ENCODE data around the gene INHBA.

INHBA gene

DNA sequence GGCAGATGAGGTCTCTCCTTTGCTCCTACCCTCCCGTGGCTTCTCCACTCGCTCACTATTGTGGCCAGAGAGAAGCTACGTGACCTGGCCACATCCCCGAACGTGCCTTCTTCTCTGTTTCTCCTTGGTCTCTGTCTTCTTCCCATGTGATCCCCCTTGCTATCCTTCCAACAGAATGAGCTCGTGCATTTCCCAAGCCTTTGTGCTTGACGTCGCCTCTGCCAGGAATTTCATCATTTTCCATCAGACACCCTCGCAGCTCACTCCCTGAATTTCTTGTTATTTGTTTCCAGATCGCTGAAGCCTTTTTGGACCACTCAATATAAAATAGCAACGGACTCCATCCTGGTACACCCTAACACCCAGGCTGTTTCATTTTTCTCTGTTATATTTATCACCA, 13.8 kb upstream of the INHBA start:
- Histone ChIP-seq H3K36me3 (ENCODE audit: control insufficient read depth in 5 of 5, insufficient read depth in 5 of 5, low read length in 5 of 5) (no peaks in the 10 kb centered on the region), H3K4me1 (ENCODE audit: control insufficient read depth in 5 of 5, insufficient read depth in 5 of 5, low read length in 5 of 5) (peaks cover 0 to 2% (median 0%) of the 10 kb centered on the region in 5 donors), H3K9me3 (ENCODE audit: control insufficient read depth in 5 of 5, low read length in 5 of 5) (no peaks in the 10 kb centered on the region), H3K27me3 (ENCODE audit: control insufficient read depth in 5 of 5, insufficient read depth in 4 of 5, low read length in 5 of 5) (peaks cover 0 to 3% (median 0%) of the 10 kb centered on the region in 5 donors), H3K27ac (ENCODE audit: low read depth, low read length) (no peak overlapping the region), H3K4me3 (ENCODE audit: low read depth in 1 of 5, low read length in 5 of 5) (no peak overlapping the region), H3K9ac (ENCODE audit: low read length in 5 of 5) (no peak overlapping the region)

- Histone ChIP-seq H3K4me3 (ENCODE audit: low read depth in 1 of 5, low read length in 5 of 5) (no peak overlapping the region), H3K9me3 (ENCODE audit: control insufficient read depth in 5 of 5, low read length in 5 of 5) (no peaks in the 10 kb centered on the region), H3K4me1 (ENCODE audit: control insufficient read depth in 5 of 5, insufficient read depth in 5 of 5, low read length in 5 of 5) (peaks cover 0 to 2% (median 0%) of the 10 kb centered on the region in 5 donors), H3K27me3 (ENCODE audit: control insufficient read depth in 5 of 5, insufficient read depth in 4 of 5, low read length in 5 of 5) (peaks cover 0 to 3% (median 0%) of the 10 kb centered on the region in 5 donors), H3K27ac (ENCODE audit: low read depth, low read length) (no peak overlapping the region), H3K36me3 (ENCODE audit: control insufficient read depth in 5 of 5, insufficient read depth in 5 of 5, low read length in 5 of 5) (no peaks in the 10 kb centered on the region), H3K9ac (ENCODE audit: low read length in 5 of 5) (no peak overlapping the region)
Measured at GRCh38 chr7:41715000-41715399, 12.1 kb upstream of the INHBA start.

GRCh38 chr7:41711283-41712064, 8.6 kb upstream of the INHBA start:
- peaks cover 0 to 3% (median 0%) of the 10 kb centered on the region in 5 donors for H3K27me3 ChIP-seq (ENCODE audit: control insufficient read depth in 5 of 5, insufficient read depth in 4 of 5, low read length in 5 of 5)
- H3K4me3 ChIP-seq (ENCODE audit: low read depth in 1 of 5, low read length in 5 of 5): no peak overlapping the region
- no peak overlapping the region for H3K27ac ChIP-seq (ENCODE audit: low read depth, low read length)
- no peaks in the 10 kb centered on the region for H3K36me3 ChIP-seq (ENCODE audit: control insufficient read depth in 5 of 5, insufficient read depth in 5 of 5, low read length in 5 of 5)
- H3K4me1 ChIP-seq (ENCODE audit: control insufficient read depth in 5 of 5, insufficient read depth in 5 of 5, low read length in 5 of 5): no peaks in the 10 kb centered on the region
- no peak overlapping the region for H3K9ac ChIP-seq (ENCODE audit: low read length in 5 of 5)
- H3K9me3 ChIP-seq (ENCODE audit: control insufficient read depth in 5 of 5, low read length in 5 of 5): no peaks in the 10 kb centered on the region

GRCh38 chr7:41710838-41711237, 7.9 kb upstream of the INHBA start:
- no peaks in the 10 kb centered on the region for H3K36me3 ChIP-seq (ENCODE audit: control insufficient read depth in 5 of 5, insufficient read depth in 5 of 5, low read length in 5 of 5)
- no peak overlapping the region for H3K4me3 ChIP-seq (ENCODE audit: low read depth in 1 of 5, low read length in 5 of 5)
- H3K27ac ChIP-seq (ENCODE audit: low read depth, low read length): no peak overlapping the region
- H3K9ac ChIP-seq (ENCODE audit: low read length in 5 of 5): no peak overlapping the region
- no peaks in the 10 kb centered on the region for H3K9me3 ChIP-seq (ENCODE audit: control insufficient read depth in 5 of 5, low read length in 5 of 5)
- peaks cover 0 to 3% (median 0%) of the 10 kb centered on the region in 5 donors for H3K27me3 ChIP-seq (ENCODE audit: control insufficient read depth in 5 of 5, insufficient read depth in 4 of 5, low read length in 5 of 5)
- peaks cover 0 to 4% (median 2%) of the 10 kb centered on the region in 5 donors for H3K4me1 ChIP-seq (ENCODE audit: control insufficient read depth in 5 of 5, insufficient read depth in 5 of 5, low read length in 5 of 5)

GRCh38 chr7:41709621-41710020, 6.7 kb upstream of the INHBA start:
- Histone ChIP-seq H3K9me3 (ENCODE audit: control insufficient read depth in 5 of 5, low read length in 5 of 5) (no peaks in the 10 kb centered on the region), H3K27me3 (ENCODE audit: control insufficient read depth in 5 of 5, insufficient read depth in 4 of 5, low read length in 5 of 5) (peaks cover 0 to 2% (median 0%) of the 10 kb centered on the region in 5 donors), H3K36me3 (ENCODE audit: control insufficient read depth in 5 of 5, insufficient read depth in 5 of 5, low read length in 5 of 5) (no peaks in the 10 kb centered on the region), H3K27ac (ENCODE audit: low read depth, low read length) (no peak overlapping the region), H3K9ac (ENCODE audit: low read length in 5 of 5) (no peak overlapping the region), H3K4me1 (ENCODE audit: control insufficient read depth in 5 of 5, insufficient read depth in 5 of 5, low read length in 5 of 5) (peaks cover 0 to 16% (median 14%) of the 10 kb centered on the region in 5 donors), H3K4me3 (ENCODE audit: low read depth in 1 of 5, low read length in 5 of 5) (no peak overlapping the region)

DNA sequence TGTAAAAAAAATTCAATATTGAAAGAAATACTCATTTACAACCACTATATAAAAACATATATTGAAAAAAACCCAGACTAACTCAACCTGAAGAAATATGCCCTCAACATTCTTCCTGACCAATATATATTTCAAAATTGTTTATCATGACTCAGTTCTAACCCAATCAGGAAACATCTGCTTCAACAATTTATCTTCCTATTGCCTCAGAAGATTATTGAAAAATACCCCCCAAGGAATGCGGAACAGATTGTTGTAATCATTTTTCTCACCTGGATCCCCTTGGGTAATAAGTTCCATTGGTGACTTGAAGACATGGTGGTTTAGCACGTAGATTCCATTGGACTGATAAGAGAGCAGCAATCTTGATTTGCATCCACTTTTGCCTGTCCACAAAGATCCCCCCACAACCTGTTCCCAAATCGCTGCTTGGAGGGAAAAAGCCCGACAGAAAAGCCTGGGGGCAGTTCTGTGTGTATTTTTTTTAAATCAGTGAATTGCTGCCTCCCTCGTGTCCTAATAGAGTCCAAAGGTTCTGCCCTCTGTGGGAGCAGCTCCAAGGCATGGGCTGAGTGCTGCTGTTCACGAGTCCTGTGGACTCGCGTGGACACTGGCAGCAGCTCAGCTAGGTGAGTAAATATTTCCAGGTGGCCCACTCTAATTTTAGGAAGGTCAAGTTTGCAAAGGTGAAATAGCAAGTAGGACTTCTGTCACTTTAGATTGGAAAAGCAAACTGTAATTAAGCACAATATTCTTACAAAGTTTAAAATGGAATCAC, 5.9 kb upstream of the INHBA start:
- no peak overlapping the region for H3K4me3 ChIP-seq (ENCODE audit: low read depth in 1 of 5, low read length in 5 of 5)
- peaks cover 0 to 2% (median 0%) of the 10 kb centered on the region in 5 donors for H3K27me3 ChIP-seq (ENCODE audit: control insufficient read depth in 5 of 5, insufficient read depth in 4 of 5, low read length in 5 of 5)
- no peaks in the 10 kb centered on the region for H3K9me3 ChIP-seq (ENCODE audit: control insufficient read depth in 5 of 5, low read length in 5 of 5)
- peaks cover 0 to 16% (median 14%) of the 10 kb centered on the region in 5 donors for H3K4me1 ChIP-seq (ENCODE audit: control insufficient read depth in 5 of 5, insufficient read depth in 5 of 5, low read length in 5 of 5)
- H3K27ac ChIP-seq (ENCODE audit: low read depth, low read length): no peak overlapping the region
- no peak overlapping the region for H3K9ac ChIP-seq (ENCODE audit: low read length in 5 of 5)
- no peaks in the 10 kb centered on the region for H3K36me3 ChIP-seq (ENCODE audit: control insufficient read depth in 5 of 5, insufficient read depth in 5 of 5, low read length in 5 of 5)

DNA sequence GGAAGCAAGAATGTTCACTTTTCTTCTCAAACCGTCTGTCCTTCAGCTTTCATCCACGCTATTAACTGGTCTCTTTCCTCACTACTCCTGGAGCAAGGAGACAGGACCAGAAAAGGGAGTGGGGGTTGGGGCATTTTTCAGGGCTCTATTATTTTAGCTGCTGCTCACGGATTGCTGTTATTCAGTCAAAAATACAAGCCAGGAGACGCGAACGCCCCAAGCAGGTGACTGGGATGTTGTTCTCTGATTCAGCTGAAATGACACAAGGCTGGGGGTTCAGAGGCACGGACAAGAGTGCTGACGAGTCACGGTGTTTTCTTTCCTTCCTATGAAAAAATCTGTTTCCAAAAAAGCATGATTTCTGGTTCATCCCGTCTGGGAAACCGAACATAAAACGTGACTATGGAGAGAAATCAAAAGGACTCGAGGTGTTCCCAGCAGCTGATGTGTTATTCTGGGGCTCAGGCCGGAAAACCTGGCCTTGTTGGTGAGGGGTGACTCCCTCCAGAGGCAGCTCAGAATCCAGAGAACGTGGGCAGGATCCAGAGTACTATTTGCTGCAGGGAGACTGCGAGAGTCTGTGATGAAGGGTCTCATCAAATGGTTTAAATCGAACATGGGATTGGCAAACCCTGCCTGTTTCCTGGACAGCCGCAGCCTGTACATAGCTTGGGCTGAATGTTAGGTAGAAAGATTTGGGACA, 3.5 kb upstream of the INHBA start:
- H3K27me3 ChIP-seq (ENCODE audit: control insufficient read depth in 5 of 5, insufficient read depth in 4 of 5, low read length in 5 of 5): peaks cover 0 to 2% (median under 1%) of the 10 kb centered on the region in 5 donors
- H3K4me3 ChIP-seq (ENCODE audit: low read depth in 1 of 5, low read length in 5 of 5): peak overlapping the region in 1 of 5 donors; percentile 71
- H3K4me1 ChIP-seq (ENCODE audit: control insufficient read depth in 5 of 5, insufficient read depth in 5 of 5, low read length in 5 of 5): peaks cover 0 to 20% (median 18%) of the 10 kb centered on the region in 5 donors
- no peaks in the 10 kb centered on the region for H3K36me3 ChIP-seq (ENCODE audit: control insufficient read depth in 5 of 5, insufficient read depth in 5 of 5, low read length in 5 of 5)
- no peak overlapping the region for H3K9ac ChIP-seq (ENCODE audit: low read length in 5 of 5)
- H3K9me3 ChIP-seq (ENCODE audit: control insufficient read depth in 5 of 5, low read length in 5 of 5): no peaks in the 10 kb centered on the region
- H3K27ac ChIP-seq (ENCODE audit: low read depth, low read length): no peak overlapping the region

GRCh38 chr7:41705109-41705901, 2.4 kb upstream of the INHBA start:
- peaks cover 0 to 26% (median 23%) of the 10 kb centered on the region in 5 donors for H3K4me1 ChIP-seq (ENCODE audit: control insufficient read depth in 5 of 5, insufficient read depth in 5 of 5, low read length in 5 of 5)
- no peaks in the 10 kb centered on the region for H3K36me3 ChIP-seq (ENCODE audit: control insufficient read depth in 5 of 5, insufficient read depth in 5 of 5, low read length in 5 of 5)
- H3K9me3 ChIP-seq (ENCODE audit: control insufficient read depth in 5 of 5, low read length in 5 of 5): no peaks in the 10 kb centered on the region
- peak overlapping the region in 4 of 5 donors; percentile 53 to 63 (median 54) for H3K9ac ChIP-seq (ENCODE audit: low read length in 5 of 5)
- H3K27ac ChIP-seq (ENCODE audit: low read depth, low read length): no peak overlapping the region
- H3K4me3 ChIP-seq (ENCODE audit: low read depth in 1 of 5, low read length in 5 of 5): peak overlapping the region; percentile 64 to 76 (median 71)
- H3K27me3 ChIP-seq (ENCODE audit: control insufficient read depth in 5 of 5, insufficient read depth in 4 of 5, low read length in 5 of 5): peaks cover 2 to 8% (median 4%) of the 10 kb centered on the region in 5 donors

Measured in subcutaneous abdominal adipose tissue (tissue), 5 donors.